KBM-7 (cell line): ENCODE data around the gene DDI2.
"Not testable (repeated sequence)": the region's sequence is repeated elsewhere in the genome, so short reads cannot be mapped to it uniquely, and the experiment has no call there.

Experiments used
- DNase-seq: peaks from one replicate; pipeline ENCODE4 v3.0.0-alpha.2; 2015
- in situ Hi-C: fragments of 300-500 bp; cut with MboI; formaldehyde crosslinking; loops from 2 replicates; pipeline ENCODE4 v1.14.3; 2020; ENCODE audit warnings: low sequenced_read_pairs, low pct_unique_long_range_greater_than_20kb, mixed read lengths

Gene DDI2

GRCh38 chr1:15603966-15604282 lies 13.3 kb upstream of the DDI2 start:
- DNase-seq, in situ Hi-C loops: not testable (repeated sequence)

GRCh38 chr1:15604400-15604799 lies 12.9 kb upstream of the DDI2 start:
- DNase-seq, in situ Hi-C loops: not testable (repeated sequence)

- in situ Hi-C loops, result no loop called here
- DNase-seq, result no peak
These were observed 11.6 kb upstream of the DDI2 start for GRCh38 chr1:15605398-15606383.

GRCh38 chr1:15609631-15610030 lies 7.6 kb upstream of the DDI2 start:
- DNase-seq, result no peak
- in situ Hi-C loops, result no loop called here

- in situ Hi-C loops, result no loop called here
- DNase-seq, result no peak
These were observed 7.1 kb upstream of the DDI2 start for GRCh38 chr1:15610167-15610566.

- in situ Hi-C loops, result no loop called here
- DNase-seq, result no peak
These were observed 685 bp upstream of the DDI2 start for GRCh38 chr1:15616373-15617172.

- peak; percentile 57 for DNase-seq
- in situ Hi-C loops, result no loop called here
These were observed 908 bp downstream of the DDI2 start for GRCh38 chr1:15618077-15618654.

GRCh38 chr1:15618655-15619525 lies 1.6 kb downstream of the DDI2 start:
- in situ Hi-C loops, result no loop called here
- DNase-seq, result peak; percentile 28

GRCh38 chr1:15620155-15620545 lies 2.9 kb downstream of the DDI2 start:
- in situ Hi-C loops, result no loop called here
- DNase-seq, result no peak

GRCh38 chr1:15620902-15621682 lies 3.8 kb downstream of the DDI2 start:
- DNase-seq, result no peak
- in situ Hi-C loops, result no loop called here

GRCh38 chr1:15621975-15622374 lies 4.7 kb downstream of the DDI2 start:
- DNase-seq, result no peak
- in situ Hi-C loops, result no loop called here

- no peak for DNase-seq
- in situ Hi-C loops, result no loop called here
These were observed 5.6 kb downstream of the DDI2 start for GRCh38 chr1:15622712-15623373.

GRCh38 chr1:15623435-15623834 lies 6.2 kb downstream of the DDI2 start:
- no peak for DNase-seq
- in situ Hi-C loops, result no loop called here

GRCh38 chr1:15624133-15624714 lies 7.0 kb downstream of the DDI2 start:
- in situ Hi-C loops, result no loop called here
- DNase-seq, result no peak

- DNase-seq, result no peak
- in situ Hi-C loops, result no loop called here
These were observed 8.0 kb downstream of the DDI2 start for GRCh38 chr1:15625056-15625917.

- in situ Hi-C loops, result no loop called here
- no peak for DNase-seq
These were observed 9.2 kb downstream of the DDI2 start for GRCh38 chr1:15626269-15626950.
